Measurements from ENCODE around the gene SYK. TPM values are rescaled to one million over a fixed set of nuclear protein-coding genes. Genes with fewer than 3 reads are reported as not detected.
A peak's percentile ranks its signal among the peaks of the same experiment; 100 is the strongest.

SYK gene
- total and polyA plus RNA-seq, 2 of the 13 experiments (the other 11 are each of a cell fraction or from before 2014, with no cell fraction given) = not detected

DNA sequence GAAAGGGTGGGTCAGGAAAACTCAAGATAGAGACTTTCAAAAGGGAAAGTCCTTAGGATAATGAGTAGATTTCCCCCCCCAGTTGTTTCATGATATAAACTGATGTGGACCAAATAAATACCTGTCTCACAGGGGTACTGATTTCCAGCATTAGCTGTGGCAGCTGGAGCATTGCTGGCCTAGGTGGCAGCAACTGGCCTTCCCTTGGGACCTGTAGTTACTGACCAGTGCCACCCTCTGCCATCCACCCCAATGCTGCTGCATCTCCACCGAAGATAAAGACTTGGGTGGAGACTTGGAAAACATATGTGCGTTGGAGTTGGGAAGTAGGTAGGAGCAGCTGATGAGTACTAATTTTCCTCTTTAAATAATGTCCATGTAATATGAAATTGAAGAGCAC, 71.8 kb downstream of the SYK start (continued):
- TF ChIP-seq, protein P1, sequence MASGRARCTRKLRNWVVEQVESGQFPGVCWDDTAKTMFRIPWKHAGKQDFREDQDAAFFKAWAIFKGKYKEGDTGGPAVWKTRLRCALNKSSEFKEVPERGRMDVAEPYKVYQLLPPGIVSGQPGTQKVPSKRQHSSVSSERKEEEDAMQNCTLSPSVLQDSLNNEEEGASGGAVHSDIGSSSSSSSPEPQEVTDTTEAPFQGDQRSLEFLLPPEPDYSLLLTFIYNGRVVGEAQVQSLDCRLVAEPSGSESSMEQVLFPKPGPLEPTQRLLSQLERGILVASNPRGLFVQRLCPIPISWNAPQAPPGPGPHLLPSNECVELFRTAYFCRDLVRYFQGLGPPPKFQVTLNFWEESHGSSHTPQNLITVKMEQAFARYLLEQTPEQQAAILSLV (CRISPR knock-in tag; IDR thresholded peaks at IDR 0.05; ENCODE audit: borderline replicate concordance) = no peak
- TF ChIP-seq, protein P2, sequence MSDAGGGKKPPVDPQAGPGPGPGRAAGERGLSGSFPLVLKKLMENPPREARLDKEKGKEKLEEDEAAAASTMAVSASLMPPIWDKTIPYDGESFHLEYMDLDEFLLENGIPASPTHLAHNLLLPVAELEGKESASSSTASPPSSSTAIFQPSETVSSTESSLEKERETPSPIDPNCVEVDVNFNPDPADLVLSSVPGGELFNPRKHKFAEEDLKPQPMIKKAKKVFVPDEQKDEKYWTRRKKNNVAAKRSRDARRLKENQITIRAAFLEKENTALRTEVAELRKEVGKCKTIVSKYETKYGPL (CRISPR knock-in tag; IDR thresholded peaks at IDR 0.05) = no peak
- no peak for TF ChIP-seq U2AF1 (optimal IDR thresholded peaks at IDR 0.05; ENCODE audit: low read depth, low read length)

DNA sequence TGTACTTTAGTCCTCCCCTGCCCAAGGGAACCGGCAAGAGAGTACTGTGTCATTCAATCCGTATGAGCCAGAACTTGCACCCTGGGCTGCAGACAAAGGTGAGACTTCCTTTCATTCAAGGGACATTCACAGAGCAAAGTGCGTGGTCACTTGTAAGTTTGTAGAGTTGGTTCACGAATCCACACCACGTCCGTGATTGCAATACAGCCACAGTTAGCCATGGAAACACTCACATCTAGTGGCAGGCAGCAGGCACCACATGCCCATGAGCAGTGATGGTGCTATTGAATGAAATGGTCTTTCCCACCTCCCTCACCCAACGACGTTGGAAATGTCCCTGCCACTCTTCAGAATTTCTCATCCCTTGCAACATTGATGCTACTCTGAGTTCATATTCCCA, 72.6 kb downstream of the SYK start:
- no peak overlapping the region for H3K4me3 ChIP-seq (replicated peaks in 1 of 3; ENCODE audit: insufficient read depth in 1 of 3, low read depth in 2 of 3, low read length in 3 of 3)
- H3K27me3 ChIP-seq (ENCODE audit: control insufficient read depth in 1 of 2, insufficient read depth in 2 of 2, low read length in 2 of 2) = no peaks in the 10 kb centered on the region; a peak in 1 of 5 replicates
- H4K20me1 ChIP-seq (ENCODE audit: insufficient read depth, low read length) = no peaks in the 10 kb centered on the region
- DNase-seq (ENCODE audit: low spot score) = no peak
- no peak overlapping the region for H3K27ac ChIP-seq (ENCODE audit: extremely low read length, insufficient read depth, low read length)
- H3K4me1 ChIP-seq (ENCODE audit: insufficient read depth, low read length) = no peaks in the 10 kb centered on the region
- no peaks in the 10 kb centered on the region for H3K36me3 ChIP-seq (replicated peaks in 1 of 2; ENCODE audit: control insufficient read depth in 1 of 2, insufficient read depth in 2 of 2, low read length in 2 of 2)
- H2AFZ ChIP-seq (ENCODE audit: low read length) = no peak overlapping the region
- no peaks in the 10 kb centered on the region for H3K9me3 ChIP-seq (ENCODE audit: low read length)
- H3K79me2 ChIP-seq (ENCODE audit: insufficient read depth, low read length) = no peaks in the 10 kb centered on the region
- no peak for ATAC-seq
- in situ Hi-C loops (cut with HindIII; ENCODE audit: extremely low pct_ligation_motif_present, low pct_unique_long_range_greater_than_20kb) (loop anchor here (10.0 to 25.0 kb wide), 3 partner anchors 637 to 1279 kb away; no protein-coding TSS in a partner anchor), intact Hi-C loops (cut with micrococcal nuclease; ENCODE audit: unreplicated experiment) (loop anchor here (5.0 kb wide), 1 partner anchor 557 kb away; no protein-coding TSS in a partner anchor)
- ChIA-PET POLR2A (no interaction called here), CTCF (ENCODE audit: low intra/inter-chr PET ratio, low total read pairs) (no interaction called here)
- 7% methylated on average over 7 of the region's 8 CpGs for WGBS (ENCODE audit: low lambda C conversion rate)
- TF ChIP-seq, protein P3, sequence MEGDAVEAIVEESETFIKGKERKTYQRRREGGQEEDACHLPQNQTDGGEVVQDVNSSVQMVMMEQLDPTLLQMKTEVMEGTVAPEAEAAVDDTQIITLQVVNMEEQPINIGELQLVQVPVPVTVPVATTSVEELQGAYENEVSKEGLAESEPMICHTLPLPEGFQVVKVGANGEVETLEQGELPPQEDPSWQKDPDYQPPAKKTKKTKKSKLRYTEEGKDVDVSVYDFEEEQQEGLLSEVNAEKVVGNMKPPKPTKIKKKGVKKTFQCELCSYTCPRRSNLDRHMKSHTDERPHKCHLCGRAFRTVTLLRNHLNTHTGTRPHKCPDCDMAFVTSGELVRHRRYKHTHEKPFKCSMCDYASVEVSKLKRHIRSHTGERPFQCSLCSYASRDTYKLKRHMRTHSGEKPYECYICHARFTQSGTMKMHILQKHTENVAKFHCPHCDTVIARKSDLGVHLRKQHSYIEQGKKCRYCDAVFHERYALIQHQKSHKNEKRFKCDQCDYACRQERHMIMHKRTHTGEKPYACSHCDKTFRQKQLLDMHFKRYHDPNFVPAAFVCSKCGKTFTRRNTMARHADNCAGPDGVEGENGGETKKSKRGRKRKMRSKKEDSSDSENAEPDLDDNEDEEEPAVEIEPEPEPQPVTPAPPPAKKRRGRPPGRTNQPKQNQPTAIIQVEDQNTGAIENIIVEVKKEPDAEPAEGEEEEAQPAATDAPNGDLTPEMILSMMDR (CRISPR knock-in tag; IDR thresholded peaks at IDR 0.05) = 0 out of 2 replicates have a peak, but pooled peaks have one; percentile 10
- TF ChIP-seq ZNF121 (CRISPR knock-in tag; IDR thresholded peaks at IDR 0.05) (no peak), ZNF264 (CRISPR knock-in tag; IDR thresholded peaks at IDR 0.05) (no peak), ZNF737 (CRISPR knock-in tag; IDR thresholded peaks at IDR 0.05; ENCODE audit: borderline replicate concordance) (no peak)
- no peak overlapping the region for H3K4me2 ChIP-seq (ENCODE audit: low read depth, low read length)
- no peak overlapping the region for H3K9ac ChIP-seq (ENCODE audit: insufficient read depth, low read depth, low read length)
- no TSS peak for BruUV-seq (replicated peaks)
- FAIRE-seq = no peak
